IMR-90 (cell line): Measurements from ENCODE around the gene SIGLEC7.

Source experiments
- CTCF ChIP-seq: conservative IDR thresholded peaks from 2 replicates; pipeline ENCODE4 v1.5.1; 2012; ENCODE audit warnings: mild to moderate bottlenecking, low read depth, low read length, improper control_type of control experiment
- SMC3 ChIP-seq: fragments of 150-350 bp; IDR thresholded peaks from 2 replicates; pipeline ENCODE4 v1.6.1; 2016; ENCODE audit warnings: low read depth, mild to moderate bottlenecking, antibody characterized with exemption, low read length, moderate library complexity
- TF ChIP-seq, protein P1 (sequence below): fragments of 150-350 bp; IDR thresholded peaks from 2 replicates; pipeline ENCODE4 v1.6.1; 2017; ENCODE audit warnings: mild to moderate bottlenecking, antibody characterized with exemption, low read length, low read depth

DNA sequence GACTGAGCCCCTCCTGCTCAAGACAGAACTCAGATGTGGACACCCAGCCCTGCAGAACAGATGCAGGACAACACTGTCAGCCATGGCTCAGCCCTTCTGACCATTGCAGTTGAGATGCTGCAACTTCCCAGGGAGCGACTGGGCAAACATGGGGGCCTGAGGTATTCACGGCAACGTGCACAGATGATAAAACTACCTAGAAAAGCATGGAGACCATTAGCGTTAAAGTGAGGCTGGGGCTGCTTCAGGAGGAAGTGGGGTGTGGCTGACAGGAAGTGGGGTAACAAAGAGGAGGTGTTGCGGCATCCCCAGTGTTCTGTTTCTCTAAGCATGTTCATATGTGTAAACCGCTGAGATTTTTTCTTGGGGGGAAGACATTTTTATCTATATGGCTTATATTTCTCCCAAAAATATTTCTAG is 18.7 kb upstream of the SIGLEC7 start:
- TF ChIP-seq, protein P1, sequence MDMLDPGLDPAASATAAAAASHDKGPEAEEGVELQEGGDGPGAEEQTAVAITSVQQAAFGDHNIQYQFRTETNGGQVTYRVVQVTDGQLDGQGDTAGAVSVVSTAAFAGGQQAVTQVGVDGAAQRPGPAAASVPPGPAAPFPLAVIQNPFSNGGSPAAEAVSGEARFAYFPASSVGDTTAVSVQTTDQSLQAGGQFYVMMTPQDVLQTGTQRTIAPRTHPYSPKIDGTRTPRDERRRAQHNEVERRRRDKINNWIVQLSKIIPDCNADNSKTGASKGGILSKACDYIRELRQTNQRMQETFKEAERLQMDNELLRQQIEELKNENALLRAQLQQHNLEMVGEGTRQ: no peak
- no peak for TF ChIP-seq SMC3
- no peak for TF ChIP-seq CTCF
